GM18519 (cell line): ENCODE measurements around the gene MMP28.

Experiments
- ATAC-seq: cut with Tn5 transposase; IDR thresholded peaks from one replicate; pipeline ENCODE4 v1.9.1; 2021; ENCODE audit warnings: mild to moderate bottlenecking, moderate library complexity; ENCODE audit not compliant: unreplicated experiment, low FRiP score

The MMP28 gene

GRCh38 chr17:35728551-35728950, 66.9 kb downstream of the MMP28 start:
- ATAC-seq = no peak

- ATAC-seq = no peak
Measured at GRCh38 chr17:35727635-35728034, 67.8 kb downstream of the MMP28 start.

- no peak for ATAC-seq
Measured at GRCh38 chr17:35726953-35727460, 68.4 kb downstream of the MMP28 start.

GRCh38 chr17:35726127-35726952, 69.1 kb downstream of the MMP28 start:
- no peak for ATAC-seq

- no peak for ATAC-seq
Measured at GRCh38 chr17:35725802-35726126, 69.7 kb downstream of the MMP28 start.

GRCh38 chr17:35725058-35725457, 70.4 kb downstream of the MMP28 start:
- no peak for ATAC-seq

- ATAC-seq = no peak
Measured at GRCh38 chr17:35723735-35724134, 71.7 kb downstream of the MMP28 start.

GRCh38 chr17:35717475-35717874, 78.0 kb downstream of the MMP28 start:
- no peak for ATAC-seq

GRCh38 chr17:35716897-35717465, 78.5 kb downstream of the MMP28 start:
- ATAC-seq = no peak

GRCh38 chr17:35716173-35716572, 79.3 kb downstream of the MMP28 start:
- no peak for ATAC-seq
